ENCODE results near the gene SLC12A7. TPM values are rescaled to one million over a fixed set of nuclear protein-coding genes. Genes with fewer than 3 reads are reported as not detected.

The SLC12A7 gene
- total RNA-seq, 1 donor from 2014 or later, result 49.5 TPM

- DNase-seq (no peak), ATAC-seq (no peak)
- H3K36me3 ChIP-seq, result no peaks in the 10 kb centered on the region
- TF ChIP-seq, protein P1, sequence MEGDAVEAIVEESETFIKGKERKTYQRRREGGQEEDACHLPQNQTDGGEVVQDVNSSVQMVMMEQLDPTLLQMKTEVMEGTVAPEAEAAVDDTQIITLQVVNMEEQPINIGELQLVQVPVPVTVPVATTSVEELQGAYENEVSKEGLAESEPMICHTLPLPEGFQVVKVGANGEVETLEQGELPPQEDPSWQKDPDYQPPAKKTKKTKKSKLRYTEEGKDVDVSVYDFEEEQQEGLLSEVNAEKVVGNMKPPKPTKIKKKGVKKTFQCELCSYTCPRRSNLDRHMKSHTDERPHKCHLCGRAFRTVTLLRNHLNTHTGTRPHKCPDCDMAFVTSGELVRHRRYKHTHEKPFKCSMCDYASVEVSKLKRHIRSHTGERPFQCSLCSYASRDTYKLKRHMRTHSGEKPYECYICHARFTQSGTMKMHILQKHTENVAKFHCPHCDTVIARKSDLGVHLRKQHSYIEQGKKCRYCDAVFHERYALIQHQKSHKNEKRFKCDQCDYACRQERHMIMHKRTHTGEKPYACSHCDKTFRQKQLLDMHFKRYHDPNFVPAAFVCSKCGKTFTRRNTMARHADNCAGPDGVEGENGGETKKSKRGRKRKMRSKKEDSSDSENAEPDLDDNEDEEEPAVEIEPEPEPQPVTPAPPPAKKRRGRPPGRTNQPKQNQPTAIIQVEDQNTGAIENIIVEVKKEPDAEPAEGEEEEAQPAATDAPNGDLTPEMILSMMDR (IDR thresholded peaks at IDR 0.05), result no peak
- intact Hi-C loops (cut with DNase I), result no loop called here
- H3K9me3 ChIP-seq, result no peaks in the 10 kb centered on the region
- H3K27ac ChIP-seq, result no peak overlapping the region
- no peaks in the 10 kb centered on the region for H3K27me3 ChIP-seq (ENCODE audit: low read depth)
- H3K4me3 ChIP-seq, result no peak overlapping the region
- H3K4me1 ChIP-seq, result peaks cover 81% of the 10 kb centered on the region
Observed at GRCh38 chr5:1105350-1106265, 6.3 kb downstream of the SLC12A7 start.

GRCh38 chr5:1104327-1105006 lies 7.4 kb downstream of the SLC12A7 start:
- Histone ChIP-seq H3K4me3 (peak overlapping the region; percentile 22), H3K9me3 (no peaks in the 10 kb centered on the region), H3K27ac (peak overlapping the region; percentile 63), H3K4me1 (peaks cover 70% of the 10 kb centered on the region), H3K36me3 (no peaks in the 10 kb centered on the region), H3K27me3 (ENCODE audit: low read depth) (no peaks in the 10 kb centered on the region)
- ATAC-seq (peak in 1 of 2 donors; percentile 2), DNase-seq (no peak)
- TF ChIP-seq, protein P1 (IDR thresholded peaks at IDR 0.05), result no peak
- intact Hi-C loops (cut with DNase I), result no loop called here

DNA sequence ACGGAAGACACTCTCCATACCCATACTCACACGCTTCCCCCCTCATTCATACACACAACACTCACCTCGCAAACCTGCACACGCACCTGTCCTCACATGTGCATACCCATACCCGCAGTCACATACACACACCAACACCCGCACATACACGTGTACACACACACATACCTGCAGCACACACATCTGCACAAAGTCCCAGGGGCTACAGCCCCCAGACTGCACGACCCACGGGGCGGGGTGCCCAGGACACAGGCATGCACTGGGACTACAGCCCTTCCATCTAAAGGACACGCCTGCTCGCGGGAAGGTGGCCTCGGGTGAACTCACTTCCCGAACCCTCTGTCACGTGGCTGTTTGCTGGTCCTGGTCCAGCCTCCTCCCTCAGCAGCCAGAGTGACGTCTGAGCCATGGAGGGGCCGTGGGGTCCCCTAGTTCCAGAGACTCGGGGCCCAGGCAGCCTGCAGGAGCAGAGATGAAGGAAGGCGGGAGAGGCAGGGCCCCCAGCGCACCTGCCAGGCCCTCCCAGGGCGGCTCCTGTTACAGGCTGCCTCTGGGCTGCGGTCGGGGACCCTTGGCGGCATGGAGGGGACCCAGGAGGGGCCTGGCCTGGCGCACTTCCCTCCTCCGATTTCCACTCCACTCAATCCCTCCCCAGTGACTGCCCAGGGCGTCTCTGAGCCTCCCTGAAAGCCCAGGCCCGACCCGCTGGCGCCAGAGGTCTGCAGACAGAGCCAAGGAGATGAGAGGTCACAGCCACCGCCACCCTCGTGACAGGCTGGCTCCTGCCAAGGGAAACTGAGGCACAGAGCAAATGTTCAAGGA lies 8.1 kb downstream of the SLC12A7 start:
- DNase-seq (peak; percentile 81), ATAC-seq (peak; percentile 70 to 81)
- Histone ChIP-seq H3K9me3 (no peaks in the 10 kb centered on the region), H3K27ac (peak overlapping the region; percentile 63), H3K4me3 (peak overlapping the region; percentile 22), H3K4me1 (peaks cover 63% of the 10 kb centered on the region), H3K36me3 (no peaks in the 10 kb centered on the region), H3K27me3 (ENCODE audit: low read depth) (no peaks in the 10 kb centered on the region)
- TF ChIP-seq, protein P1 (IDR thresholded peaks at IDR 0.05), result no peak
- intact Hi-C loops (cut with DNase I), result no loop called here

DNA sequence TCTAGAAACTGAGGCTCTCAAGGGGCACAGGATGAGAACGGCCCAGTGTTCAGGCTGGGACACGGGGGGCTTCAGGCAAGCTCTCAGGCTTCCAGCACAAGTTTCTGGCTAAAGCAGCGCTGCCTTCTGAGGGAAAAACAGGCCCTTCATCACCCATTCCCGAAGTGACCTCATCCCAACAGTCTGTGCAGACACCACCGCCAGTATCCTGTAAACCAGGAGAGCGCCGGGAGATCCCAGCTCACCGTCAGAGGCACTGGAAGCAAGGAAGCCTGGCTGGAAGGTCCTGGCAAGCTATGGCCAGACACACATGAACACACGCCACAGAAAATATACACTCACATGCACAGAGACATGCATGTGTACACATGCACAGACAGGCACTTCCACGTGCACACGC lies 8.8 kb downstream of the SLC12A7 start:
- no peak for DNase-seq
- ATAC-seq, result no peak
- Histone ChIP-seq H3K9me3 (no peaks in the 10 kb centered on the region), H3K4me3 (no peak overlapping the region), H3K4me1 (peaks cover 60% of the 10 kb centered on the region), H3K36me3 (no peaks in the 10 kb centered on the region), H3K27me3 (ENCODE audit: low read depth) (no peaks in the 10 kb centered on the region), H3K27ac (peak overlapping the region; percentile 46)
- intact Hi-C loops (cut with DNase I), result no loop called here
- TF ChIP-seq, protein P1 (IDR thresholded peaks at IDR 0.05), result no peak
